Natural killer cell treated with Interleukin-12 subunit alpha and Interleukin-12 subunit beta and Interleukin-15 and Interleukin-18, amount 100 ng/mL, for 72 hours (primary cell): ENCODE results near the gene ADAT1. TPM values are rescaled to one million over a fixed set of nuclear protein-coding genes. Genes with fewer than 3 reads are reported as not detected.

Experiments used
- ATAC-seq, 2 donors: fragments of 150-1000 bp; cut with Tn5 transposase in 1 of 2; sonication (Bioruptor Pico), chemical (Tn5 transposase) in 1 of 2; 2 replicates each; pipeline ENCODE4 v1.10.0; 2021
- DNase-seq: peaks from one replicate; pipeline ENCODE4 v3.0.0; 2022; ENCODE audit warnings: low spot score
- H3K27ac Mint-ChIP-seq, 2 donors: 1 replicate in 1 of 2; 2 replicates in 1 of 2; pipeline ENCODE4 v1.8.0; 2022; ENCODE audit warnings: mixed read lengths in 2 of 2, mild to moderate bottlenecking in 1 of 2, moderate library complexity in 1 of 2
- H3K27me3 Mint-ChIP-seq, 2 donors: 1 replicate in 1 of 2; 2 replicates in 1 of 2; pipeline ENCODE4 v1.8.0; 2022; ENCODE audit warnings: mixed read lengths in 2 of 2
- H3K36me3 Mint-ChIP-seq: one replicate; pipeline ENCODE4 v1.8.0; 2022; ENCODE audit warnings: mixed read lengths
- H3K4me1 Mint-ChIP-seq, 2 donors: 1 replicate in 1 of 2; 2 replicates in 1 of 2; pipeline ENCODE4 v1.8.0; 2022; ENCODE audit warnings: low read depth in 2 of 2, mixed read lengths in 2 of 2, mild to moderate bottlenecking in 1 of 2
- H3K4me3 Mint-ChIP-seq: one replicate; pipeline ENCODE4 v1.8.0; 2022; ENCODE audit warnings: mixed read lengths
- H3K9me3 Mint-ChIP-seq: 2 replicates; pipeline ENCODE4 v1.8.0; 2022; ENCODE audit warnings: mixed read lengths
- total RNA-seq, 2 donors: library from RNA; stranded (reverse); gene quantifications; one replicate each; pipeline ENCODE4 v1.2.3, GENCODE V29; 2022

Gene ADAT1
- total RNA-seq, 2 donors from 2014 or later = 41.3 to 64.2 TPM

- H3K27ac Mint-ChIP-seq = no peak overlapping the region
- H3K4me1 Mint-ChIP-seq = peaks cover 13 to 20% of the 10 kb centered on the region in 2 donors
- no peak overlapping the region for H3K4me3 Mint-ChIP-seq
- peaks cover 69% of the 10 kb centered on the region for H3K36me3 Mint-ChIP-seq
- H3K27me3 Mint-ChIP-seq = no peaks in the 10 kb centered on the region
- DNase-seq (no peak), ATAC-seq (no peak)
- H3K9me3 Mint-ChIP-seq = no peaks in the 10 kb centered on the region
Measured at GRCh38 chr16:75632857-75633256, 9.8 kb upstream of the ADAT1 start.

GRCh38 chr16:75630052-75630451, 7.0 kb upstream of the ADAT1 start:
- Mint-ChIP-seq H3K27me3 (no peaks in the 10 kb centered on the region), H3K9me3 (no peaks in the 10 kb centered on the region), H3K4me1 (peaks cover 34 to 36% of the 10 kb centered on the region in 2 donors), H3K36me3 (peaks cover 72% of the 10 kb centered on the region), H3K27ac (no peak overlapping the region), H3K4me3 (no peak overlapping the region)
- ATAC-seq = no peak
- DNase-seq = no peak

- no peak for ATAC-seq
- Mint-ChIP-seq H3K36me3 (peaks cover 70% of the 10 kb centered on the region), H3K4me3 (no peak overlapping the region), H3K9me3 (no peaks in the 10 kb centered on the region), H3K27ac (peak overlapping the region; percentile 57 to 67), H3K4me1 (peaks cover 40 to 42% of the 10 kb centered on the region in 2 donors), H3K27me3 (no peaks in the 10 kb centered on the region)
- no peak for DNase-seq
Measured at GRCh38 chr16:75629132-75629531, 6.1 kb upstream of the ADAT1 start.

GRCh38 chr16:75628351-75628750, 5.3 kb upstream of the ADAT1 start:
- Mint-ChIP-seq H3K27ac (peak overlapping the region; percentile 57 to 67), H3K4me3 (no peak overlapping the region), H3K27me3 (no peaks in the 10 kb centered on the region), H3K4me1 (peaks cover 40 to 42% of the 10 kb centered on the region in 2 donors), H3K9me3 (no peaks in the 10 kb centered on the region), H3K36me3 (peaks cover 64% of the 10 kb centered on the region)
- ATAC-seq = no peak
- DNase-seq = no peak

- H3K4me1 Mint-ChIP-seq = peaks cover 40 to 42% of the 10 kb centered on the region in 2 donors
- H3K27me3 Mint-ChIP-seq = no peaks in the 10 kb centered on the region
- no peak for DNase-seq
- peak overlapping the region; percentile 57 to 67 for H3K27ac Mint-ChIP-seq
- peaks cover 64% of the 10 kb centered on the region for H3K36me3 Mint-ChIP-seq
- H3K4me3 Mint-ChIP-seq = no peak overlapping the region
- ATAC-seq = no peak
- no peaks in the 10 kb centered on the region for H3K9me3 Mint-ChIP-seq
Measured at GRCh38 chr16:75627851-75628250, 4.8 kb upstream of the ADAT1 start.

DNA sequence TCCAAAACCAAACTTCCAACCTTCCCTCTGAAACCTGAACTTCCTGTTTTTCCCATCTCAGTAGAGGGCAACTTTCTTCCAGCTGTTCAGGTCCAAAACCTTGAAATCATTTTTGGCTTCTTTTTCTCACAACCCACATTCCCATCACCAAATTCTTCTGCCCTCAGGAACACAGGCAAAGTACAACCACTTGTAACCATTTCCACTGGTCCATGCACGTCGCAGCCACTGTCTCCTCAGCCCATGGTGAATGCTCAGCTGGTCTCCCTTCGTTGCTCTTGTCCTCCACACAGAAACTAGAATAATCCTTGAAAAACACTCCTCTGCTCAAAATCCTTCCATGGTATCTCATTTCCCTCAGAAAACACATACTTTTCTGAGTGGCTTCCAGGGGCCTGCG, 3.7 kb upstream of the ADAT1 start:
- no peaks in the 10 kb centered on the region for H3K9me3 Mint-ChIP-seq

GRCh38 chr16:75624921-75625334, 1.8 kb upstream of the ADAT1 start:
- peak overlapping the region; percentile 3 for H3K4me3 Mint-ChIP-seq
- peaks cover 52 to 67% of the 10 kb centered on the region in 2 donors for H3K4me1 Mint-ChIP-seq
- H3K27me3 Mint-ChIP-seq = no peaks in the 10 kb centered on the region
- peak overlapping the region in 1 of 2 donors; percentile 57 for H3K27ac Mint-ChIP-seq
- no peak for DNase-seq
- H3K9me3 Mint-ChIP-seq = no peaks in the 10 kb centered on the region
- ATAC-seq = no peak
- peaks cover 49% of the 10 kb centered on the region for H3K36me3 Mint-ChIP-seq

More for the DNA sequence above, 3.7 kb upstream of the ADAT1 start:
- H3K36me3 Mint-ChIP-seq = peaks cover 59% of the 10 kb centered on the region
- no peak for ATAC-seq
- no peaks in the 10 kb centered on the region for H3K27me3 Mint-ChIP-seq
- H3K4me3 Mint-ChIP-seq = no peak overlapping the region
- peaks cover 40 to 48% of the 10 kb centered on the region in 2 donors for H3K4me1 Mint-ChIP-seq
- H3K27ac Mint-ChIP-seq = peak overlapping the region; percentile 57 to 67
- DNase-seq = no peak

GRCh38 chr16:75621170-75621477, 2.0 kb downstream of the ADAT1 start:
- Mint-ChIP-seq H3K4me1 (peaks cover 32 to 60% of the 10 kb centered on the region in 2 donors), H3K4me3 (peak overlapping the region; percentile 89), H3K9me3 (no peaks in the 10 kb centered on the region), H3K27ac (peak overlapping the region; percentile 89 to 93), H3K36me3 (peaks cover 24% of the 10 kb centered on the region), H3K27me3 (no peaks in the 10 kb centered on the region)
- no peak for ATAC-seq
- no peak for DNase-seq

DNA sequence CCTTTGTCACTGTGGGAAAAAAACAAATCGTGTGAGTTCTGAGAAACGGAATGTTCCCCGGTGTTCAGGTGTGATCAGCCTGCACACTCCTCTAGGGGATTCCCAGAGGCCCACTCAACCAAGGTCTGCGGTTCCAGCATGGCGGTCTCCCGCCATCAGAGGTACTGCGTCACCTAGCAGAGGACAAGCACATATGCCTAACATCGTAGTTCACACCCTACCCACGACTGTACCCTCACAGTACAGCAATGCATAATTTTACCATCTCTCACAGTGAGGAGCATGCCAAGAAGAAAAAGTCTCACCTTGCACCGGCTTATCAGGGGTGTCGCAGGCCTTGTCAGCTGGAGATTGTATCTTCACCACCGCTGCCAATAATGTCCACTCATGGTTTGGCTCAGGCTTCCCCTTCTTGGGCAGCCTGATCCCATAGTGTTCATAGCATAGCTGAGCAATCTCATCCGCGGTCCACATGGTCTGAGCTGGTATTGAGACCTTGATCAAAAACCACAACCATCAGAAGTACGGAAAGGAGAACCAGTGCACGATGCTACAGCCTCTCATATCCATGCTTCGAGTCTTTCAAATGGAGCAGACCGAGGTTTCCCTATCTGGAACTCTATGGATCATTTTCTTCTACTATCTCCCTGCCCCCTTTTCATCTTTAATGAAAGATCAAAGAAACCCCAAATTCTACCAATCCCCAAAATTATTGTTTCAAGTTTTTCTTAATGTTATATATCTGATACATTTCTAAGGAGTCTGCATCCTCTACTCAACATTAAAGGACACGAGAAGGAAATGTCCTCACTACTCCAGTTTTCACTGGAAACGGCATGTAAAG, 2.5 kb downstream of the ADAT1 start:
- H3K4me1 Mint-ChIP-seq = peaks cover 27 to 57% of the 10 kb centered on the region in 2 donors

DNA sequence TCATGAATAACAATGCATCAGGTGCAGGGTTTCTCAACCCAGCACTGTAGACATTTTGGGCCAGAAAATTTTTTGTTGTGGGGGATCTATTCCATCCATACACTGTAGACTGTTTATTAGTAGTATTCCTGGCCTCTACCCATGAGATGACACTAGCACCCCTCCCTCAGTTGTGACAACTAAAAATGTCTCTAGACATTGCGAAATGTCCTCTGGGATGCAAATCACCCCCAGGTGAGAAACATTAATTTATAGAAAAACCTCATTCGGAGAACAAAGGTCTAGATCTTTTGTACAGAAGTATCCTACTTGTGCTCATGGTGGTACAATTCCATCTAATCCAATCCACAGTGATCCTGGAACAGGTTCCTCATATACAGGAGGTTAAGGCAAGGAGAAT, 4.3 kb downstream of the ADAT1 start:
- no peaks in the 10 kb centered on the region for H3K27me3 Mint-ChIP-seq
- H3K4me3 Mint-ChIP-seq = peak overlapping the region; percentile 1
- H3K4me1 Mint-ChIP-seq = peaks cover 20 to 45% of the 10 kb centered on the region in 2 donors
- DNase-seq (no peak), ATAC-seq (no peak)
- H3K36me3 Mint-ChIP-seq = peaks cover 16% of the 10 kb centered on the region
- H3K9me3 Mint-ChIP-seq = no peaks in the 10 kb centered on the region
- no peak overlapping the region for H3K27ac Mint-ChIP-seq

More for the DNA sequence above, 2.5 kb downstream of the ADAT1 start:
- H3K9me3 Mint-ChIP-seq = no peaks in the 10 kb centered on the region
- peak overlapping the region; percentile 89 for H3K4me3 Mint-ChIP-seq
- no peaks in the 10 kb centered on the region for H3K27me3 Mint-ChIP-seq
- H3K27ac Mint-ChIP-seq = peak overlapping the region; percentile 89 to 93
- peaks cover 18% of the 10 kb centered on the region for H3K36me3 Mint-ChIP-seq
- ATAC-seq (peak in 1 of 2 donors; percentile 46), DNase-seq (no peak)

GRCh38 chr16:75617121-75617520, 6.0 kb downstream of the ADAT1 start:
- DNase-seq (no peak), ATAC-seq (no peak)
- Mint-ChIP-seq H3K27me3 (no peaks in the 10 kb centered on the region), H3K4me1 (peaks cover 20 to 42% of the 10 kb centered on the region in 2 donors), H3K27ac (peak overlapping the region; percentile 17 to 74), H3K4me3 (peak overlapping the region; percentile 36), H3K36me3 (peaks cover 20% of the 10 kb centered on the region), H3K9me3 (no peaks in the 10 kb centered on the region)

DNA sequence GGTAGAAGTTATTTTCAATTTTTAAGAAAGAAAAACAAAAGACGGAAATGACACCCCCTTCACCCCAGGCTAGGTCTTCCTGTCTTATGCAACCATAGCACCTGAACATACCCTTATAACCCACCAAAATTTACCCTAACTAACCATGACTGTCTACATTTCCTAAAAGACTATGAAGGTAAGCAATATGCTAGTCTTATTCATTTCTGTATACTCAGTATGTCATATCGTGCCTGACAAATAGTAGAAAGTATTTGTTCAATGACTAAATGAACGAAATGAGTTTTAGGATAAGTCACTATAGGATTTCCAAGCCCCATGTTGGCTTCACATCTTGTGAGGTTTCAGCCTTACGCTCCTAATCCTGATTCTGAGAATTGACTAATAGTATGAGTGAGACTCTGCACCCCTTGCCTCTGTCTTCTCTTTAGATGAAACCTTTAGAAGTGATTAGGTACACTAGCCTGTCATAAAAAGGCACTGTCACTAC, 6.5 kb downstream of the ADAT1 start:
- DNase-seq (no peak), ATAC-seq (peak; percentile 69 to 87)
- peaks cover 20% of the 10 kb centered on the region for H3K36me3 Mint-ChIP-seq
- peak overlapping the region; percentile 17 to 74 for H3K27ac Mint-ChIP-seq
- no peaks in the 10 kb centered on the region for H3K27me3 Mint-ChIP-seq
- peak overlapping the region; percentile 36 for H3K4me3 Mint-ChIP-seq
- H3K9me3 Mint-ChIP-seq = no peaks in the 10 kb centered on the region
- peaks cover 18 to 37% of the 10 kb centered on the region in 2 donors for H3K4me1 Mint-ChIP-seq

DNA sequence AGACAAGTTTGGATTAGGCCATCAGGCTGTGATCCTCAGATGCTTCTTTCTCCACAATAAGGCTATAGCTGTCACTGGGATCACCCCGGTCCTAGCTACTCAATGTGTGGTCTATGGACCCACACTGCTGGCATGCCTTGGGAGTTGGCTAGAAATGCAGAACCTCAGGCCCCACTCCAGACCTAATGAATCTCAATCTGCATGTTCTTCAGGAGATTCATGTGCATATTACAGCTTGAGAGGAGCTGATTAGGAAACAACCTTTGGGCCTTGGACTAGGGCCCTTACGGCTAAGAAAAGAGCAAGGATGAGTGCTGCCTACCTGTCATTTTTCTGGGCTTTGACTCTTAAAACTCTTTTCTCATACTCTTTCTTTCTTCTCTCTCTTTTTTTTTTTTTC, 7.5 kb downstream of the ADAT1 start:
- Mint-ChIP-seq H3K9me3 (no peaks in the 10 kb centered on the region), H3K27ac (peak overlapping the region in 1 of 2 donors; percentile 74), H3K4me1 (peaks cover 10 to 27% of the 10 kb centered on the region in 2 donors), H3K36me3 (peaks cover 20% of the 10 kb centered on the region), H3K4me3 (peak overlapping the region; percentile 36), H3K27me3 (no peaks in the 10 kb centered on the region)
- DNase-seq = no peak
- no peak for ATAC-seq

DNA sequence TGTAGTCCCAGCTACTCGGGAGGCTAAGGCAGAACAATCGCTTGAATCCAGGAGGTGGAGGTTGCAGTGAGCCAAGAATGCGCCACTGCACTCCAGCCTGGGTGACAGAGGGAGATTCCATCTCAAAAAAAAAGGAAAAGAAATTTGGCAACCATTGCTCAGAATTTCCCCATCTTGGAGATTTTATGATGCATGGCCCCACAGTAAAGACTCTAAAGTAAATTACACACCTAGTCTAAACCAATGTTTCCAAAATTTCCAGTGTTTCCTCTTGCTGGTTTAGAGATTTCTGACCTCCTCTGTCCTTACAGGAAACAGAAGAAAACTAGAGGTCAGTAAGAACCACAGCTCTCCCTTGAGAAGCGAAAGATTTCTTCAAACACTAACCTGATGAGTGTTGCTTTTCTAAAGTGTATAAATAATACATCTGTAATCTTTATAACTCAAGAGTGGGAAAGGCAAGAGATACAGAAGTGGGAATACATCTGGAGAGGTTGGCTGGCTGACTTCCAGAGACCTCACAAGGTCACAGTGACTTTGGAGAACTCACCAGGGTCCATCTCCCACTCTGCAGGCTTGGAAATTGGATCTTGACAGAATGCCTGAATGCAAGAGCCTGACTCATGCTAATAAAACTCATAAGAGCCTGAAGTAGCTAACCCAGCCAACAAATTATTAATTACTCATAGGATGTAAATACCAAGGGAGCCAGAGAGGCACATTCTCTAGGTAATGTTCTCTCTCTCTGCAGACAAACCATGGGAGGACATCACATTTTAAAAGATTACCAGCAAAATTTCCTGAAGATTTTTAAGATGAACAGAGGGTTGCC, 8.8 kb downstream of the ADAT1 start:
- DNase-seq (no peak), ATAC-seq (no peak)
- H3K27me3 Mint-ChIP-seq = no peaks in the 10 kb centered on the region
- H3K27ac Mint-ChIP-seq = no peak overlapping the region
- H3K9me3 Mint-ChIP-seq = no peaks in the 10 kb centered on the region
- H3K4me1 Mint-ChIP-seq = peaks cover 4 to 20% of the 10 kb centered on the region in 2 donors
- H3K36me3 Mint-ChIP-seq = peaks cover 20% of the 10 kb centered on the region
- H3K4me3 Mint-ChIP-seq = no peak overlapping the region
